ENCODE measurements around the gene GABRB2.
"Not testable (repeated sequence)": the region's sequence is repeated elsewhere in the genome, so short reads cannot be mapped to it uniquely, and the experiment has no call there.

Gene GABRB2

GRCh38 chr5:161546470-161547301, at the start of gene GABRB2:
Gene GABRB2, minus strand, starts transcription at chr5:161546725. Its CDS starts 82 bp downstream, at chr5:161546643.
- no peak for DNase-seq (ENCODE audit: low read depth in 2 of 2)

GRCh38 chr5:161585798-161586197, 39.3 kb upstream of the GABRB2 start:
- DNase-seq (ENCODE audit: low read depth in 2 of 2), result no peak

- DNase-seq (ENCODE audit: low read depth in 2 of 2), result no peak
Observed at GRCh38 chr5:161580621-161581020, 34.1 kb upstream of the GABRB2 start.

GRCh38 chr5:161572914-161573313, 26.4 kb upstream of the GABRB2 start:
- DNase-seq (ENCODE audit: low read depth in 2 of 2), result no peak

- no peak for DNase-seq (ENCODE audit: low read depth in 2 of 2)
Observed at GRCh38 chr5:161566081-161566480, 19.6 kb upstream of the GABRB2 start.

GRCh38 chr5:161562446-161562845, 15.9 kb upstream of the GABRB2 start:
- DNase-seq (ENCODE audit: low read depth in 2 of 2), result no peak

- DNase-seq (ENCODE audit: low read depth in 2 of 2), result no peak
Observed at GRCh38 chr5:161549106-161549505, 2.6 kb upstream of the GABRB2 start.

- no peak for DNase-seq (ENCODE audit: low read depth in 2 of 2)
Observed at GRCh38 chr5:161548487-161549094, 2.1 kb upstream of the GABRB2 start.

GRCh38 chr5:161547738-161548486, 1.4 kb upstream of the GABRB2 start:
- no peak for DNase-seq (ENCODE audit: low read depth in 2 of 2)

- no peak for DNase-seq (ENCODE audit: low read depth in 2 of 2)
Observed at GRCh38 chr5:161547406-161547737, 847 bp upstream of the GABRB2 start.

- no peak for DNase-seq (ENCODE audit: low read depth in 2 of 2)
Observed at GRCh38 chr5:161546095-161546469, 443 bp downstream of the GABRB2 start.

- no peak for DNase-seq (ENCODE audit: low read depth in 2 of 2)
Observed at GRCh38 chr5:161545344-161546094, 1.0 kb downstream of the GABRB2 start.

- DNase-seq (ENCODE audit: low read depth in 2 of 2), result no peak
Observed at GRCh38 chr5:161544350-161544765, 2.2 kb downstream of the GABRB2 start.

GRCh38 chr5:161539016-161539415, 7.5 kb downstream of the GABRB2 start:
- DNase-seq (ENCODE audit: low read depth in 2 of 2), result no peak

- DNase-seq (ENCODE audit: low read depth in 2 of 2), result no peak
Observed at GRCh38 chr5:161535762-161536161, 10.8 kb downstream of the GABRB2 start.

GRCh38 chr5:161530700-161531099, 15.8 kb downstream of the GABRB2 start:
- DNase-seq (ENCODE audit: low read depth in 2 of 2), result no peak

GRCh38 chr5:161513942-161514341, 32.6 kb downstream of the GABRB2 start:
- no peak for DNase-seq (ENCODE audit: low read depth in 2 of 2)

- no peak for DNase-seq (ENCODE audit: low read depth in 2 of 2)
Observed at GRCh38 chr5:161507591-161507990, 38.9 kb downstream of the GABRB2 start.

- DNase-seq (ENCODE audit: low read depth in 2 of 2), result not testable (repeated sequence)
Observed at GRCh38 chr5:161505160-161505559, 41.4 kb downstream of the GABRB2 start.

- no peak for DNase-seq (ENCODE audit: low read depth in 2 of 2)
Observed at GRCh38 chr5:161498531-161498930, 48.0 kb downstream of the GABRB2 start.

GRCh38 chr5:161483721-161484120, 62.8 kb downstream of the GABRB2 start:
- no peak for DNase-seq (ENCODE audit: low read depth in 2 of 2)

GRCh38 chr5:161481922-161482321, 64.6 kb downstream of the GABRB2 start:
- DNase-seq (ENCODE audit: low read depth in 2 of 2), result no peak
